PC-9 (cell line): Measurements from ENCODE around the gene NELFA.

Experiments
- CTCF ChIP-seq: fragments of 200-600 bp; sonication (generic); conservative IDR thresholded peaks from 2 replicates; pipeline ENCODE4 v1.6.1; 2017; ENCODE audit warnings: mixed run types, antibody characterized with exemption, mild to moderate bottlenecking, moderate library complexity
- EZH2 ChIP-seq: fragments of 200-600 bp; sonication (generic); IDR thresholded peaks from 2 replicates; pipeline ENCODE4 v1.8.0; 2017; ENCODE audit warnings: antibody characterized with exemption, low read depth

- no peak for TF ChIP-seq CTCF
- no peak for TF ChIP-seq EZH2
Observed at GRCh38 chr4:1943928-1944327, 64.8 kb downstream of the NELFA start.
